ENCODE measurements around the gene B3GAT1.

Gene B3GAT1

GRCh38 chr11:134404575-134405341 lies 7.3 kb downstream of the B3GAT1 start:
- H3K9me2 ChIP-seq (replicated peaks; ENCODE audit: insufficient read depth, low read length): no peaks in the 10 kb centered on the region
- H2AFZ ChIP-seq (ENCODE audit: low read length): no peak overlapping the region
- no peaks in the 10 kb centered on the region for H3K27me3 ChIP-seq (replicated peaks; ENCODE audit: insufficient read depth, low read length)
- no peak overlapping the region for H3K4me3 ChIP-seq (ENCODE audit: low read length)
- H4K20me1 ChIP-seq (ENCODE audit: insufficient read depth, low read length): no peaks in the 10 kb centered on the region
- no peaks in the 10 kb centered on the region for H3K79me2 ChIP-seq (ENCODE audit: low read length)
- no peak overlapping the region for H3K4me2 ChIP-seq (ENCODE audit: low read depth, low read length)
- no peaks in the 10 kb centered on the region for H3K4me1 ChIP-seq (ENCODE audit: low read length)
- no peaks in the 10 kb centered on the region for H3K36me3 ChIP-seq (replicated peaks; ENCODE audit: insufficient read depth, low read length)
- DNase-seq: no peak
- H3K9me3 ChIP-seq (replicated peaks; ENCODE audit: insufficient read depth, low read length): no peaks in the 10 kb centered on the region
- no peak overlapping the region for H3K27ac ChIP-seq (ENCODE audit: low read length)
- TF ChIP-seq EZH2 (optimal IDR thresholded peaks at IDR 0.05; ENCODE audit: low read depth, low read length): no peak
- no peak for TF ChIP-seq EZH2phosphoT487 (IDR thresholded peaks at IDR 0.05; ENCODE audit: low read length)
- TF ChIP-seq, protein P1, sequence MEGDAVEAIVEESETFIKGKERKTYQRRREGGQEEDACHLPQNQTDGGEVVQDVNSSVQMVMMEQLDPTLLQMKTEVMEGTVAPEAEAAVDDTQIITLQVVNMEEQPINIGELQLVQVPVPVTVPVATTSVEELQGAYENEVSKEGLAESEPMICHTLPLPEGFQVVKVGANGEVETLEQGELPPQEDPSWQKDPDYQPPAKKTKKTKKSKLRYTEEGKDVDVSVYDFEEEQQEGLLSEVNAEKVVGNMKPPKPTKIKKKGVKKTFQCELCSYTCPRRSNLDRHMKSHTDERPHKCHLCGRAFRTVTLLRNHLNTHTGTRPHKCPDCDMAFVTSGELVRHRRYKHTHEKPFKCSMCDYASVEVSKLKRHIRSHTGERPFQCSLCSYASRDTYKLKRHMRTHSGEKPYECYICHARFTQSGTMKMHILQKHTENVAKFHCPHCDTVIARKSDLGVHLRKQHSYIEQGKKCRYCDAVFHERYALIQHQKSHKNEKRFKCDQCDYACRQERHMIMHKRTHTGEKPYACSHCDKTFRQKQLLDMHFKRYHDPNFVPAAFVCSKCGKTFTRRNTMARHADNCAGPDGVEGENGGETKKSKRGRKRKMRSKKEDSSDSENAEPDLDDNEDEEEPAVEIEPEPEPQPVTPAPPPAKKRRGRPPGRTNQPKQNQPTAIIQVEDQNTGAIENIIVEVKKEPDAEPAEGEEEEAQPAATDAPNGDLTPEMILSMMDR (IDR thresholded peaks at IDR 0.05; ENCODE audit: low read length): no peak
- no peak overlapping the region for H3K9ac ChIP-seq (ENCODE audit: low read length)
- no peaks in the 10 kb centered on the region for H3F3A ChIP-seq (ENCODE audit: insufficient read depth, low read length)

- Histone ChIP-seq H3K4me2 (ENCODE audit: low read depth, low read length) (no peak overlapping the region), H2AFZ (ENCODE audit: low read length) (no peak overlapping the region), H3K27ac (ENCODE audit: low read length) (no peak overlapping the region), H3K36me3 (replicated peaks; ENCODE audit: insufficient read depth, low read length) (no peaks in the 10 kb centered on the region), H3K4me3 (ENCODE audit: low read length) (no peak overlapping the region), H3K79me2 (ENCODE audit: low read length) (no peaks in the 10 kb centered on the region), H4K20me1 (ENCODE audit: insufficient read depth, low read length) (no peaks in the 10 kb centered on the region), H3K9me3 (replicated peaks; ENCODE audit: insufficient read depth, low read length) (no peaks in the 10 kb centered on the region), H3K4me1 (ENCODE audit: low read length) (no peaks in the 10 kb centered on the region), H3K9ac (ENCODE audit: low read length) (no peak overlapping the region), H3K27me3 (replicated peaks; ENCODE audit: insufficient read depth, low read length) (no peaks in the 10 kb centered on the region), H3K9me2 (replicated peaks; ENCODE audit: insufficient read depth, low read length) (no peaks in the 10 kb centered on the region), H3F3A (ENCODE audit: insufficient read depth, low read length) (no peaks in the 10 kb centered on the region)
- DNase-seq: no peak
- no peak for TF ChIP-seq EZH2phosphoT487 (IDR thresholded peaks at IDR 0.05; ENCODE audit: low read length)
- no peak for TF ChIP-seq EZH2 (optimal IDR thresholded peaks at IDR 0.05; ENCODE audit: low read depth, low read length)
- TF ChIP-seq, protein P1 (IDR thresholded peaks at IDR 0.05; ENCODE audit: low read length): no peak
Measured at GRCh38 chr11:134402910-134403309, 9.1 kb downstream of the B3GAT1 start.

DNA sequence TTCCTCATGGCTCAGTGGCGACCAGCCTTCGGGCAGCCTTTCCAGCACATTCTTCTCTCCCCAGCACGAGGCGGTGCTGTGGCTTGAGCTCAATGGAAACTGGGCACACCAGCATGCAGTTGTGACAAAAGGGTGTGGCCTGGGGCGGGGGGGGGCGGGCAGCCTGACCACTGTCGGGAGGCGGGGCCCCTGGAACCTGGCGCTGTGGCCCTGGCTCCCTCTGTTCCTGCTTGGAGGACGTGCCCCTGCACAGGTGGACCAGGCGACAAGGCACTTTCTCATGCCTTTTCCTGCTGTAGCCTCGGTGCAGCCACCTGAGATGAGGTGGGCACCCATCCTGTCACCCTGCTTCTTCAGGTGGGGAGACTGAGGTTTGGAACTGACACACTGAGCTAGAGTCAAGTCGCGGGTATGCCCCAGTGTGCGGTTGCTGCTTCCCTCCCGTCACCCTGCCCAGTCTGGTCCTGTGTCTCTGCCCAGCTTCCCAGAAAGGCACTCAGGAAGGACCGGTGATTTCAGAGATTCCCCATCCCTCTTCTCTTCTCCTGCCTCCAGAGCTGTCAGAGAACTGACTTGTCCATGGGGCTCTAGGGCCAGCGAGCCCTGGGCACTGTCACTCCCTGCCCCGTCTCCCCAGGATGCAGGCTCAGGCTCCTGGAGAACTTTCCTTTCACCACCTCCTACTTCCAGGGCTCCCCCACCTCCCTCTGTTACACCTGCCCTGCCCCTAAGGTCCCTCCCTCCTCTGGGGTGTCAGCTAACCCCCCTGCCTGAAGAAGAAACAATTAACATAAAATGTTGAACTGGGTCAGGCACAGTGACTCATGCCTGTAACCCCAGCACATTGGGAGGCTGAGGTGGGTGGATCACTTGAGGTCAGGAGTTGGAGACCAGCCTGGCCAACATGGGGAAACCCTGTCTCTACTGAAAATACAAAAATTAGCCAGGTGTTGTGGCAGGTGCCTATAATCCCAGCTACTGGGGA lies 9.9 kb downstream of the B3GAT1 start:
- Histone ChIP-seq H3K36me3 (replicated peaks; ENCODE audit: insufficient read depth, low read length) (no peaks in the 10 kb centered on the region), H2AFZ (ENCODE audit: low read length) (no peak overlapping the region), H3K79me2 (ENCODE audit: low read length) (no peaks in the 10 kb centered on the region), H4K20me1 (ENCODE audit: insufficient read depth, low read length) (no peaks in the 10 kb centered on the region), H3K4me2 (ENCODE audit: low read depth, low read length) (no peak overlapping the region), H3F3A (ENCODE audit: insufficient read depth, low read length) (no peaks in the 10 kb centered on the region), H3K27me3 (replicated peaks; ENCODE audit: insufficient read depth, low read length) (no peaks in the 10 kb centered on the region), H3K9me3 (replicated peaks; ENCODE audit: insufficient read depth, low read length) (no peaks in the 10 kb centered on the region), H3K9me2 (replicated peaks; ENCODE audit: insufficient read depth, low read length) (no peaks in the 10 kb centered on the region), H3K9ac (ENCODE audit: low read length) (no peak overlapping the region), H3K4me1 (ENCODE audit: low read length) (no peaks in the 10 kb centered on the region), H3K4me3 (ENCODE audit: low read length) (no peak overlapping the region), H3K27ac (ENCODE audit: low read length) (no peak overlapping the region)
- TF ChIP-seq EZH2 (optimal IDR thresholded peaks at IDR 0.05; ENCODE audit: low read depth, low read length) (no peak), EZH2phosphoT487 (IDR thresholded peaks at IDR 0.05; ENCODE audit: low read length) (no peak)
- TF ChIP-seq, protein P1 (IDR thresholded peaks at IDR 0.05; ENCODE audit: low read length): no peak
- no peak for DNase-seq
